Astrocyte (in vitro differentiated cells and primary cell): ENCODE results near the gene PI4K2A.

Experiments
- CTCF ChIP-seq: IDR thresholded peaks from 2 replicates; pipeline ENCODE4 v1.5.1; 2011; ENCODE audit warnings: low read depth, mild to moderate bottlenecking, inconsistent platforms, low read length, moderate library complexity; ENCODE audit not compliant: insufficient read depth
- EZH2 ChIP-seq: IDR thresholded peaks from 2 replicates; pipeline ENCODE4 v1.6.1; 2012; ENCODE audit warnings: mild to moderate bottlenecking, low read length, inconsistent platforms; ENCODE audit not compliant: insufficient read depth

- TF ChIP-seq CTCF, result no peak
- TF ChIP-seq EZH2, result no peak
Measured at GRCh38 chr10:97713826-97714400, 73.4 kb downstream of the PI4K2A start.
